ENCODE results near the gene SPATA20.

Gene SPATA20

DNA sequence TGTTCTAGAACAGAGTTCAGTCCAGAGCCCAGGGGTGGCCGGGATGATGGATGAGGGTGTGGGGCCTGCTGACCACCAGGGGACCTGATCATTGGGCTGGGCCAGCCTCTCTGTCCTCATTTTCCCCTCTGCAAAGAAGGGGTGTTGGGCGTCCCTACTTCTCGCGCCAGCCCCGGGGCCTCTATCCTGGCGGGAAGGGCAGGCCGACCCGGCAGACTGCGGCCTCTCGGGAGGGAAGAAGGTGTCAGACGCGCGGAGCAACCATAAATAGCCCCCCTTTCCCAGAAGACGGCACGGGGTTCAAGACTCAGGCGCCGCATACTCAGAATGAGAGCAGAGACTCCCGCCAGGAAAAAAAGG, 11.6 kb downstream of the SPATA20 start:
- TF ChIP-seq, protein P1, sequence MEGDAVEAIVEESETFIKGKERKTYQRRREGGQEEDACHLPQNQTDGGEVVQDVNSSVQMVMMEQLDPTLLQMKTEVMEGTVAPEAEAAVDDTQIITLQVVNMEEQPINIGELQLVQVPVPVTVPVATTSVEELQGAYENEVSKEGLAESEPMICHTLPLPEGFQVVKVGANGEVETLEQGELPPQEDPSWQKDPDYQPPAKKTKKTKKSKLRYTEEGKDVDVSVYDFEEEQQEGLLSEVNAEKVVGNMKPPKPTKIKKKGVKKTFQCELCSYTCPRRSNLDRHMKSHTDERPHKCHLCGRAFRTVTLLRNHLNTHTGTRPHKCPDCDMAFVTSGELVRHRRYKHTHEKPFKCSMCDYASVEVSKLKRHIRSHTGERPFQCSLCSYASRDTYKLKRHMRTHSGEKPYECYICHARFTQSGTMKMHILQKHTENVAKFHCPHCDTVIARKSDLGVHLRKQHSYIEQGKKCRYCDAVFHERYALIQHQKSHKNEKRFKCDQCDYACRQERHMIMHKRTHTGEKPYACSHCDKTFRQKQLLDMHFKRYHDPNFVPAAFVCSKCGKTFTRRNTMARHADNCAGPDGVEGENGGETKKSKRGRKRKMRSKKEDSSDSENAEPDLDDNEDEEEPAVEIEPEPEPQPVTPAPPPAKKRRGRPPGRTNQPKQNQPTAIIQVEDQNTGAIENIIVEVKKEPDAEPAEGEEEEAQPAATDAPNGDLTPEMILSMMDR (IDR thresholded peaks at IDR 0.05; ENCODE audit: low read depth, low read length), result no peak
- no peak overlapping the region for H3K4me3 ChIP-seq (replicated peaks in 1 of 2; ENCODE audit: low read depth in 2 of 2, low read length in 2 of 2)
- DNase-seq (ENCODE audit: low read depth in 2 of 2), result no peak

DNA sequence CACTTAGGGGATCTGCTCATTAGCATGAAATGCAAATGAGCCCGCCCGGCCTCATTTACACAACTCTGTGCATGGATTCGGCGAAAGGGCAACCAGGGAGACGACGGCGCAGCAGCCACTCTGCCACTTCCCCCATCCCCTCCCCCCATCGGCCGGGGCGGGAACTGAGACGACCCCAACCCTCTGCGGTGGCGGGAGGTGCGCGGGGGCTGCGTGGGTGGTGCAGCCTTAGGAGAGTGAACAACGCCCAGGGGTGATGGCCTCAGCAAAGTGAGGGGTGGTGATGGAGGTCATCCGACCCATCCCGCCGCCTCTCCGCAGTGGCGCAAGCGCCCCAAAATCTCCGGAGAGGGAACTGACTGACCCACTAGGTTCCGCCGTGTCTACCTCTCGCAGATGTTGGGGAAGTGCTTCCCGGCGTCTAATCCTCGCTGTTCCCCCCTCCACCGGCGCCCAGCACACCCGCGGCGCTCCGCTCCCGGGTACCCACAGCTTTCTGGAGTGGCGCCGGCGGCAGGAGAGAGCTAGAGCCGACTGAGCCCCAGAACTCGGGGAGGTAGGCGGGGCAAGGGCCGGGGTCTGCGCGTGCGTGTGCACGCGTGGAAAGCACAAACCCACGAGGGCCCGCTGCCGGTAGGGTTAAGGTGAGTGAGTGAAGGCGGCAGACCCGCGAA, 12.1 kb downstream of the SPATA20 start:
- H3K4me3 ChIP-seq (replicated peaks in 1 of 2; ENCODE audit: low read depth in 2 of 2, low read length in 2 of 2), result peak overlapping the region in 1 of 2 donors; percentile 43
- no peak for DNase-seq (ENCODE audit: low read depth in 2 of 2)
- TF ChIP-seq, protein P1 (IDR thresholded peaks at IDR 0.05; ENCODE audit: low read depth, low read length), result no peak

DNA sequence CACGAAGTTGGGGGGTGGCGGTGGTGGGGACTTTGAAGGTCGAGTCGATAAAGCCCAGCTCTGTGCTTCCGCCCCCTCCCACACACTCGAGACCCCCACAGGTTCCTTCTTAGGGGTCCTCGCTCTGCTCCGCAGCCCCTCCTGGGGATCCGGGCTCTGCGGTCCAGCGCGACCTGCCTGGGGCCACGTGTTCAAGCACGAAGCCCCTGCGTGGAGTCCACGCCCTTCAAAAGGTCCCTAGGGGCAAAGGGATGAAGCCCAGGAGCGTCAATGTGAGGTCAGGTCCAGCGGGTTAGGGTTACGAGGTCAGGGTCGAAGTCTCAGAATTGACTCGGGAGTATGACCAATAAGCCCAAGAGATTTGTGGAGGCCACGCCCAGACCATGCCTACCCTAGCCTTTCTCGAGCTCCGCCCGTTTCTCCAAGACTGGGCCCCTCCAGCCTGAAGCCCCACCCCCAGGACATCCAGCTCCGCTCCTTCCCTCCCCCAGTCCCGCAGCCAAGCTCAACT, 12.8 kb downstream of the SPATA20 start:
- DNase-seq (ENCODE audit: low read depth in 2 of 2), result peak; percentile 55 to 66
- H3K4me3 ChIP-seq (replicated peaks in 1 of 2; ENCODE audit: low read depth in 2 of 2, low read length in 2 of 2), result peak overlapping the region; percentile 42 to 43
- TF ChIP-seq, protein P1 (IDR thresholded peaks at IDR 0.05; ENCODE audit: low read depth, low read length), result no peak

DNA sequence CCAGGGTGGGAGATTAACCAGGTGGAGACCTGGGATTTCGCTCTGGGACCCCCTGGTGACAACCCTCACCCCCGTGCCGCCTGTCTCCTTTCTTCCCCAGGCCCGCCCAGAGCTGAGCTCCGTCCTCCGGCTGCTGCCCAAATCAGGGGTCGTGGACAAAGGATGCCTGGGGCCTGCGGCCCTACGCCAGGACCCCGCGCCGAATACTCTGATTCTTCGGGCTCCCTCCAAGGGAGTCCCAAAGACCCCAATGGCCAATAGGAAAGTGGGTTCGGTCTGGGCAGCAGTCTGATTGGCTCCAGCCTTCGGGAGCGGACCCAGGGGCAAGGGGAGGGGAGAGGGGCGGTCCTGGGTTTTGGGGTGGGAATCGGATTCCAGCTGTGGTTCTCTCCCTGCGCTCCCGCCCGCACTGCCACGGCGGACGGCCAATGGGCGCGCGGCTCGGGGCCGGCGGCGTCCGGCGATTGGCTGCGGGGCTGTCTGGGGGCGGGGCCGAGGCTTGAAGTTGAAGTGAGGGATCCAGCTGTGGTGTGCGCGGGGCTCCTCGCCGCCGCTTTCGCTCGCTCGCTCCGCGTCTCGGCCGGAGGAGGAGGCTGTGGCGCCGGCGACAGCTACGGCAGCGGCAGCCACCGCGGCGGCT, 13.3 kb downstream of the SPATA20 start, which contains the start of gene CACNA1G:
TSS of gene CACNA1G (plus strand) at position 531 of the 640 bp plus-strand sequence. CDS start 745 bp downstream, outside the sequence.
- TF ChIP-seq, protein P1 (IDR thresholded peaks at IDR 0.05; ENCODE audit: low read depth, low read length), result no peak
- peak within 1 kb of the TSS; percentile 42 to 43 for H3K4me3 ChIP-seq (replicated peaks in 1 of 2; ENCODE audit: low read depth in 2 of 2, low read length in 2 of 2)
- DNase-seq (ENCODE audit: low read depth in 2 of 2), result peak; percentile 78 to 88

DNA sequence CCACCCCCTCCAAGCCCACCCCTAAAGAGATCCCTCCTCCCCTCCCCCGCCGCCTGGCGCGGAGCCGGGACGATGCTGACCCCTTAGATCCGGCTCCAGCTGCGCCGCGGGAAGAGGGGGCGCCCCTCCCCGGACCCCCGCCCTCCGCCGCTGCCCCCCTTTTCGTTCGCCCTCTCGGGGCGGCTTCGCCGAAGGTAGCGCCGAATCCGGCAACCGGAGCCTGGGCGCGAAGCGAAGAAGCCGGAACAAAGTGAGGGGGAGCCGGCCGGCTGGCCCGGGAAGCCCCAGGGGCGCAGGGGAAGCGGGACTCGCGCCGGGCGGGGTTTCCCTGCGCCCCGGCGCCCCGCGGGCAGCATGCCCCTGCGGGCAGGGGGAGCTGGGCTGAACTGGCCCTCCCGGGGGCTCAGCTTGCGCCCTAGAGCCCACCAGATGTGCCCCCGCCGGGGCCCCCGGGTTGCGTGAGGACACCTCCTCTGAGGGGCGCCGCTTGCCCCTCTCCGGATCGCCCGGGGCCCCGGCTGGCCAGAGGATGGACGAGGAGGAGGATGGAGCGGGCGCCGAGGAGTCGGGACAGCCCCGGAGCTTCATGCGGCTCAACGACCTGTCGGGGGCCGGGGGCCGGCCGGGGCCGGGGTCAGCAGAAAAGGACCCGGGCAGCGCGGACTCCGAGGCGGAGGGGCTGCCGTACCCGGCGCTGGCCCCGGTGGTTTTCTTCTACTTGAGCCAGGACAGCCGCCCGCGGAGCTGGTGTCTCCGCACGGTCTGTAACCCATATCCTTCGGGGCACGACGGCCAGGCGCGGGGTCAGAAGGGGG, 14.2 kb downstream of the SPATA20 start:
- TF ChIP-seq, protein P1 (IDR thresholded peaks at IDR 0.05; ENCODE audit: low read depth, low read length), result no peak
- DNase-seq (ENCODE audit: low read depth in 2 of 2), result no peak
- peak overlapping the region; percentile 25 to 33 for H3K4me3 ChIP-seq (replicated peaks in 1 of 2; ENCODE audit: low read depth in 2 of 2, low read length in 2 of 2)

DNA sequence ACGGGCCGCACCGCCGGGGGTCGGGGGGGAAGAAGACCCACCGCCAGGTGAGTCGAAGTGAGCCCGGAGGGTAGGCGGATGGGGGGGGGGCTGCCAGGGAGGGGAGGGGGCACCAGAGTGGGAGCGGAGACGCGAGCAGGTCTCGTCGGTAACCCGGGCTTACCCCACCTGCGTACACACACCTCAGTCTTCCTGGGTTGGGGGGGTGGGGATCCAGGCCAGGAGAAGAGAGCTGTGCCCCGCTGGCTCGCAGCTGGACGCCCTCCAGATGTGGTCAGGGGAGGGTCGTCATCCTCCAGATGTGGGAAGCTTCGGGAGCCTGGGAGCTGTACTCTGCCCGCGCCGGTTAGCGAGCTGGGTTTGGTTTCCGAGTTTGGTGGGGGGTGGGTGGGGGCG, 14.8 kb downstream of the SPATA20 start:
- TF ChIP-seq, protein P1 (IDR thresholded peaks at IDR 0.05; ENCODE audit: low read depth, low read length), result no peak
- no peak overlapping the region for H3K4me3 ChIP-seq (replicated peaks in 1 of 2; ENCODE audit: low read depth in 2 of 2, low read length in 2 of 2)

More for the DNA sequence above, 14.8 kb downstream of the SPATA20 start:
- no peak for DNase-seq (ENCODE audit: low read depth in 2 of 2)
